Keratinocyte (primary cell): Measurements from ENCODE around the gene CACNG5.

Source experiments
- EZH2 ChIP-seq: IDR thresholded peaks from one replicate; pipeline ENCODE4 v1.6.1; 2012; ENCODE audit warnings: inconsistent platforms, mild to moderate bottlenecking, low read length, moderate library complexity
- TF ChIP-seq, protein P1 (sequence below), 3 experiments: IDR thresholded peaks in 1 of 3; conservative IDR thresholded peaks in 1 of 3; optimal IDR thresholded peaks in 1 of 3; 2 replicates in 2 of 3; 3 replicates in 1 of 3; pipeline versions ENCODE3 to v1.5.1; 2011; ENCODE audit warnings: low read length in 3 of 3, mild to moderate bottlenecking in 3 of 3, moderate library complexity in 2 of 3, control low read depth in 1 of 3, inconsistent platforms in 1 of 3; ENCODE audit not compliant: insufficient read depth in 2 of 3; ENCODE audit errors: extremely low read depth in 1 of 3

DNA sequence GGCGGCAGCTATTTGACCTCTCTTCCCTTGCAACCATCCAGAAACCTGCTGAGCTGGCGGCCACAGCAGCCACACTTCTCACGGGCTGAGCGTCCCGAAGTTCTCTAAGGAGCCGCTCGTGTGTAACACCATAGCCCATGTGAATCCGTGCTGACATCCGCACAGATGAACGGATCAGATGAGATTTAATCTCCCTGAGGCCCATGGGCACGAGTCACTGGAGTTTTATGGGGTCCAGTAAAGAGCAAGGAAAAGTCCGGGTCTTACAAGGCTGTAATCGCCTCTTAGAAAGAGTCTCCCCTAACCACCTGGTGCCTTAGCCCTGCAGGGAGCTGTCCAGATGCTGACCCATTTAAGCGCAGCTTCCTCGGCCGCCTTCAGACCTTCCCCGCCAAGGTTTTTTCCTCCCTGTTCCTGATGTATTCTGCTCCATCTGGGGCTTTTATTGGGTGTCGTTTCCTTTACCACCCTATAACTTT, 5.5 kb upstream of the CACNG5 start:
- TF ChIP-seq, protein P1, sequence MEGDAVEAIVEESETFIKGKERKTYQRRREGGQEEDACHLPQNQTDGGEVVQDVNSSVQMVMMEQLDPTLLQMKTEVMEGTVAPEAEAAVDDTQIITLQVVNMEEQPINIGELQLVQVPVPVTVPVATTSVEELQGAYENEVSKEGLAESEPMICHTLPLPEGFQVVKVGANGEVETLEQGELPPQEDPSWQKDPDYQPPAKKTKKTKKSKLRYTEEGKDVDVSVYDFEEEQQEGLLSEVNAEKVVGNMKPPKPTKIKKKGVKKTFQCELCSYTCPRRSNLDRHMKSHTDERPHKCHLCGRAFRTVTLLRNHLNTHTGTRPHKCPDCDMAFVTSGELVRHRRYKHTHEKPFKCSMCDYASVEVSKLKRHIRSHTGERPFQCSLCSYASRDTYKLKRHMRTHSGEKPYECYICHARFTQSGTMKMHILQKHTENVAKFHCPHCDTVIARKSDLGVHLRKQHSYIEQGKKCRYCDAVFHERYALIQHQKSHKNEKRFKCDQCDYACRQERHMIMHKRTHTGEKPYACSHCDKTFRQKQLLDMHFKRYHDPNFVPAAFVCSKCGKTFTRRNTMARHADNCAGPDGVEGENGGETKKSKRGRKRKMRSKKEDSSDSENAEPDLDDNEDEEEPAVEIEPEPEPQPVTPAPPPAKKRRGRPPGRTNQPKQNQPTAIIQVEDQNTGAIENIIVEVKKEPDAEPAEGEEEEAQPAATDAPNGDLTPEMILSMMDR (optimal IDR thresholded peaks at IDR 0.05 in 1 of 3, IDR thresholded peaks at IDR 0.05 in 1 of 3, conservative IDR thresholded peaks at IDR 0.05 in 1 of 3; ENCODE audit: extremely low read depth in 1 of 3, insufficient read depth in 2 of 3, low read length in 3 of 3): no peak
- TF ChIP-seq EZH2: no peak
